GM12873 (cell line): ENCODE results near the gene VASH2.

Experiments used
- CTCF ChIP-seq: IDR thresholded peaks from 2 replicates; pipeline ENCODE4 v1.5.1; 2012; ENCODE audit warnings: low read depth, mild to moderate bottlenecking, moderate library complexity, low read length, control low read depth; ENCODE audit not compliant: insufficient read depth; ENCODE audit errors: missing control alignments

Gene VASH2

DNA sequence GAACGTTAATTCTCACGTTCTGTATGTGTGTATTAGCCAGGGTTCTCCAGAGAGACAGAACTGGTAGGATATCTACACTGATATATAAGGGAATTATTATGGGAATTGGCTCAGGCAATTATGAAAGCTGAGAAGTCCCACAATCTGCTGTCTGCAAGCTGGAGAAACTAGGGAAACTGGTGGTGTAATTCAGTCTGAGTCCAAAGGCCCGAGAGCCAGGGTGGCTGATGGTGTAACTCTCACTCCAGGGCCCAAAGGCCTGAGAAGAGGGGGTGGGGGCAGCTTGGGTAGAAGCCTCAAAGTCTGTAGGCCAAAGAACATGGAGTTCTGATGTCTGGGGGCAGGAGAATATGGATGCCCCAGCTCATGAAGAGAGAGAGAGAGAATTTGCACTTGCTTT is 13.3 kb upstream of the VASH2 start:
- no peak for TF ChIP-seq CTCF

DNA sequence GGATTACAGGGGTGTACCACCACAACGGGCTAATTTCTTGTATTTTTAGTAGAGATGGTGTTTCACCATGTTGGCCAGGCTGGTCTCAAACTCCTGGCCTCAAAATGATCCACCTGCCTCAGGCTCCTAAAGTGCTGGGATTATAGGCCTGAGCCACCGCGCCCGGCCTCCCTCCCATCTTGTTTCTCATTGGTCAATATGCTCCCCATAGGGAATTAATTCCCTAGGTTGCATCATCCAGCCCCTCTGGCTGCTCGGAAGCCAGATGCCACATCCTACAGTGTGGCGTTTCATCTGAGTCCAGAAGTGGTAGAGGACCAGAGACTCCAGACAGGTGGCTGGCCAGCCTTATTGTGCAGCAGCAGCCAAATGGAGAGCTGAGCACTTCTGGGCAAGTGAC is 11.5 kb upstream of the VASH2 start:
- no peak for TF ChIP-seq CTCF

DNA sequence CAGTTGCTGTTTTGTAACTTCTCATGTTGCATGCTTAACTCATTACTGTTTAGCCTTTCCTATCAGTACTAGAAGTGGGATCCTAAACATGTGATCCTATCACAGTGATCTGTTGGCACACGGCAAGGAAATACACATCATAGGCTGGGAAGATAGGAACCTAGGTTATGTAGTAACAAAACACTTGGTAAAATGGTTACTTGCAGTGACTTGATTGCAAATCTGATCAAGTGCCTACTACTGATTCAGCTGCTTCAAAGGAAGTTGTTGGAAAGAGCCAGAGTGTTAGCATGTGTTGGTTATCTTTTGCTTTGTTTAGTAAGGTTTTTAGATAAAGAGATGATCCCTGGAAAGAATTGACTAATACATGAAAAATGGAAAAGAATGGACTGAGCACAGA is 8.9 kb upstream of the VASH2 start:
- TF ChIP-seq CTCF = no peak

GRCh38 chr1:212942679-212943392 is 7.5 kb upstream of the VASH2 start:
- no peak for TF ChIP-seq CTCF

GRCh38 chr1:212943393-212943710 is 7.0 kb upstream of the VASH2 start:
- TF ChIP-seq CTCF = no peak

DNA sequence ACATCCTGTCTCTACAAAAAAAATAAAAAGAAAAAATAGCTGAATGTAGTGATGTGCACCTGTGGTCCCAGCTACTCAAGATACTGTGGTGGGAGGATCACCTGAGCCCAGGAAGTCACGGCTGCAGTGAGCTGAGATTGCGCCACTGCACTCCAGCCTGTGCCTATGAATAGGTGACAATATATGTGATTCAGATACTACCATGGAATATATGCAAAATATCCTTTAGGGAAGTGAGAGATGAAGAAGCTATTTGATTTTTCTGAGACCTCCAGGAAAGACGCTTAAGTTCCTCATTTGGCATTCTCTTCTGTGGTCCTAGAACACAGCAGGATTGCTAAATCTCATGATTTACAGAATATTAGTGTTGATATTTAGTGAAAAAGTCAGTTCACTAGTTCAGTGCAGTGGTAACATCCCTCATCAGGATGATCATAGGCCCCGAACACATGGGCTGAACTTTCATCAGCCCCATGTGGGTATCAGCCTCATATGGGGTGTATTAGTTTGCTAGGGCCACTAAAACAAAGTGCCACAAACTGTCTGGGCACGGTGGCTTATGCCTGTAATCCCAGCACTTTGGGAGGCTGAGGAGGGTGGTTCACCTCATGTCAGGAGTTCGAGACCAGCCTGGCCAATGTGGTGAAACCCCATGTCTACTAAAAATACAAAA is 6.0 kb upstream of the VASH2 start:
- no peak for TF ChIP-seq CTCF

GRCh38 chr1:212945056-212945455 is 5.3 kb upstream of the VASH2 start:
- no peak for TF ChIP-seq CTCF
